ENCODE results near the gene TRMT6.

TRMT6 gene

DNA sequence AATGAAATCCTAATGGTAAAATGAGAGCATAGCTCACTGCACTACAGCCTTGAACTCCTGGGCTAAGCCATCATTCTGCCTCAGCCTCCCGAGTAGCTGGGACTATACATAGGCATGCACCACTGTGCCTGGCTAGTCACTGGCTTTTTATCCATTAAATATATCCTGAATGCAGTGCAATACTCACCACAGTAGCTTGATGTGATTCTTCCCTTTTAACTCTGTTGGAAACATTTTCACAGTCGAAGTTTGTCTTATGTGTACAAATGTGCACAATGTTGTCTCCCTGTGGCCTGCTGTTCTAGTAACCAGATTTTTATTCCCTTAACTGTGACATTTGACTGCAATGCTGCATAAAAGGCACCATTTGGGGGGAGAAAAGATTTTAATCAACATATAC, 56.7 kb downstream of the TRMT6 start:
- DNase-seq: no peak

DNA sequence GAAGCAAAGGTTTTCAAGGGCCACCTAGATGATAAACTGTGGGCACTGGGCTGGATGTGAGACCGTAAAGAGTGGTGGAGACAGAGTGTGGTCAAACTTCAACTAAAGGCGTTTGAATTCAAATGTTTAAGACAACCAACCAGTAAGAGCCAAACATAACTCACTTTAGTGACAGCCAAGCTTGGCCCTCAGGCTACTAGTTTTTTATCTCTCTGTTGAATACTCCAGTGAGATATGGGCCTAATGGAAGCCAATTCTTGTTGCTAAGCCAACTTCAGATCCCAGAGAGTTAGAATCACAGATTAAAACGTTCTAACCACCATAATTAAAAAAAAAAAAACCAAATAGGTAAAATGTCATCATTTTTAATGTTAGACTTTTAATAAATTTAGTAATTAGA, 57.3 kb downstream of the TRMT6 start:
- DNase-seq: no peak

DNA sequence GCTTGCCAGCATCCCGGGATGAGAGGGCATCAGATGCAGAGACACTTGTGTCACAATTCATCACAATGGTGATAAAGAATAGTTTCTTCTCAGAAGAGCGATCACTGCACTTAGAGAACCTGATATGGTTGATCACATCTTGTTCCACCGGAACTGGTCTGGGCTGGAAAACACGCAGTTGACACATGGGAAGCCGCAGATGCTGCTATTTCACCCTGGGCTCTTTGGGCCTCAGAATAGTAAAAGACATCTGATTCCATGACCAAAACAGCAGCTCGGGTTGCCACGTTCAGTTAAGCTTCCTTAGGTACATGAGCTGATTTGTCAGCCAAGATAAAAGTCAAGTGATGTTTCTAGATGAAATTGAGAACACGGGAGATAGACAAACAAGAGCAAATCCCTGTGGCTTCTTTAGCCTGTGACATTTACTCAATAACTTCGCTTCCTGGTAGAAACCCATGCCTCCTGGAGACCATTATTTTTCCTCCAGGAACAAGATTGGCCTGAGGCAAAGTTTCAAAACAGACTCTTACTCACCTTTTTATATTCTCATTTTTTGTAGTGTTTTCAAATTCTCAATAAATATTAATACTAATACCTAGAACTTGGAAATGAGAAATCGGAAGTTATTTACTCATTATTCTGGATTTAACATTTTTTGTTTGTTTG, 59.4 kb downstream of the TRMT6 start:
- no peak for DNase-seq

DNA sequence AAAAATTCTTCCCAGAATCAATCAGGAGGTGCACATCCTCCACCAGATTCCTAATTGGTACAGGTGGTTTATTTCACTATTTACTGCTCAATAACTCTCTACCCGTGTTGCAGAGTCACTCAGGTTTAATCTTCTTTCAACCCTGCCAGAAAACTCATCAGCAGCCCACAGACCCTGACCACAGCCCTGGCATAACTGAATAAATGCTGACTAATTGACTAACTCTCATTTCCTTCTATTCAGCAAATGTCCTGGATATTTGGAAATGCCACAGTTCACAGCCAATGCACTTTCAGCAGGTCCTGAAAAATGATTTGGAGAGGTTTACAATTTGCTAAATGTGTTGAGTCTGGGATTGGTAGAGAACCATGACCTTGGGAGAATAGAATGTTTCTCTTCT, 62.3 kb downstream of the TRMT6 start:
- no peak for DNase-seq

DNA sequence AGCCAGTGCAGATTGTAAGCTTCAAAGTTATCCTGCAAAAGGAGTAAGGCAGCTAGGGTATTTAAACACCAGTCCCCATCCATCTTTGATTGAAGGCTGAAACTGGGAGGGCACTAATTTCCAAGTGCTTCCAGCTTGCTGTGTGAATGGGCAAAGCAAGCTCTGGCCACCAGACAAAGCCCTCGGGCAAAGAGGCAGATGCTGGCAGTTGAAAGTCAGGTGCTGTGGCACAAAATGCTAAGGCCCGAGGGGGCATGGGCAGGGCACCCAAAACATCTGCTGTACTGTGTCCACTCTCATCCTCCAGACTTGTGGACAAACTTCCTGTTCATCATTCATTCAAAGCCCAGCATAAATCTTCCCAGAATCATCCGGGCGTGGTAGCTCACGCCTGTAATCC, 62.9 kb downstream of the TRMT6 start:
- DNase-seq: no peak

All from inflammatory macrophage (primary cell).